Neural cell (in vitro differentiated cells): ENCODE data around the gene INAFM1.

Source experiments
- CTCF ChIP-seq: fragments of 450-650 bp; IDR thresholded peaks from 2 replicates; pipeline ENCODE4 v1.5.1; 2014; ENCODE audit warnings: antibody characterized with exemption, mild to moderate bottlenecking, moderate library complexity; ENCODE audit not compliant: poor library complexity, severe bottlenecking
- EP300 ChIP-seq: fragments of 450-650 bp; conservative IDR thresholded peaks from 2 replicates; pipeline ENCODE4 v1.6.1; 2014; ENCODE audit warnings: antibody characterized with exemption, mild to moderate bottlenecking, moderate library complexity; ENCODE audit not compliant: poor library complexity, severe bottlenecking
- EZH2 ChIP-seq: fragments of 200-600, 300-800 bp; shearing (Covaris generic), sonication (generic); IDR thresholded peaks from 2 replicates; pipeline ENCODE4 v1.6.1; 2014; ENCODE audit warnings: antibody characterized with exemption, low read length, borderline replicate concordance, mild to moderate bottlenecking; ENCODE audit not compliant: insufficient read depth, poor library complexity, severe bottlenecking
- MXI1 ChIP-seq: fragments of 450-650 bp; conservative IDR thresholded peaks from 2 replicates; pipeline ENCODE4 v1.6.1; 2014; ENCODE audit warnings: antibody characterized with exemption, mild to moderate bottlenecking; ENCODE audit not compliant: poor library complexity, severe bottlenecking
- POLR2AphosphoS5 ChIP-seq: IDR thresholded peaks from 2 replicates; pipeline ENCODE4 v1.6.1; 2012
- RAD21 ChIP-seq: fragments of 450-650 bp; conservative IDR thresholded peaks from 2 replicates; pipeline ENCODE4 v1.6.1; 2014; ENCODE audit warnings: antibody characterized with exemption, mild to moderate bottlenecking, moderate library complexity
- SMC3 ChIP-seq: fragments of 450-650 bp; conservative IDR thresholded peaks from 2 replicates; pipeline ENCODE4 v1.6.1; 2014; ENCODE audit warnings: antibody characterized with exemption, mild to moderate bottlenecking, moderate library complexity; ENCODE audit not compliant: poor library complexity
- TF ChIP-seq, protein P1 (sequence below): IDR thresholded peaks from 2 replicates; pipeline ENCODE4 v1.6.1; 2012; ENCODE audit warnings: borderline replicate concordance

DNA sequence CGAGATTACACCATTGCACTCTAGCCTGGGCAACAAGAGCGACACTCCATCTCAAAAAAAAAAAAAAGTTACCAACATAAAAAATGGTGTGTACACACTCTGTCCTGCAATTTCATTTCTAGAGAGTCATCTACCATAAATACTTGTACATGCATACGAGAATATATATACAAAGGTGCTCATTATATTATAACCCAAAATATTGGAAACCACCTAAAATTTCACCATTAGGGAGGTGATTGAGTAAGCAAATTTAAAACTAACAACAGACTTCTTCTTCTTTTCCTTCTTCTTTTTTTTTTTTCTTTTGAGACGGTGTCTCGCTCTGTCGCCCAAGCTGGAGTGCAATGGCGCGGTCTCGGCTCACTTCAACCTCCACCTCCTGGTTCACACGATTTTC is 27.6 kb downstream of the INAFM1 start:
- TF ChIP-seq, protein P1, sequence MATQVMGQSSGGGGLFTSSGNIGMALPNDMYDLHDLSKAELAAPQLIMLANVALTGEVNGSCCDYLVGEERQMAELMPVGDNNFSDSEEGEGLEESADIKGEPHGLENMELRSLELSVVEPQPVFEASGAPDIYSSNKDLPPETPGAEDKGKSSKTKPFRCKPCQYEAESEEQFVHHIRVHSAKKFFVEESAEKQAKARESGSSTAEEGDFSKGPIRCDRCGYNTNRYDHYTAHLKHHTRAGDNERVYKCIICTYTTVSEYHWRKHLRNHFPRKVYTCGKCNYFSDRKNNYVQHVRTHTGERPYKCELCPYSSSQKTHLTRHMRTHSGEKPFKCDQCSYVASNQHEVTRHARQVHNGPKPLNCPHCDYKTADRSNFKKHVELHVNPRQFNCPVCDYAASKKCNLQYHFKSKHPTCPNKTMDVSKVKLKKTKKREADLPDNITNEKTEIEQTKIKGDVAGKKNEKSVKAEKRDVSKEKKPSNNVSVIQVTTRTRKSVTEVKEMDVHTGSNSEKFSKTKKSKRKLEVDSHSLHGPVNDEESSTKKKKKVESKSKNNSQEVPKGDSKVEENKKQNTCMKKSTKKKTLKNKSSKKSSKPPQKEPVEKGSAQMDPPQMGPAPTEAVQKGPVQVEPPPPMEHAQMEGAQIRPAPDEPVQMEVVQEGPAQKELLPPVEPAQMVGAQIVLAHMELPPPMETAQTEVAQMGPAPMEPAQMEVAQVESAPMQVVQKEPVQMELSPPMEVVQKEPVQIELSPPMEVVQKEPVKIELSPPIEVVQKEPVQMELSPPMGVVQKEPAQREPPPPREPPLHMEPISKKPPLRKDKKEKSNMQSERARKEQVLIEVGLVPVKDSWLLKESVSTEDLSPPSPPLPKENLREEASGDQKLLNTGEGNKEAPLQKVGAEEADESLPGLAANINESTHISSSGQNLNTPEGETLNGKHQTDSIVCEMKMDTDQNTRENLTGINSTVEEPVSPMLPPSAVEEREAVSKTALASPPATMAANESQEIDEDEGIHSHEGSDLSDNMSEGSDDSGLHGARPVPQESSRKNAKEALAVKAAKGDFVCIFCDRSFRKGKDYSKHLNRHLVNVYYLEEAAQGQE = no peak
- TF ChIP-seq CTCF (no peak), RAD21 (no peak), MXI1 (no peak), SMC3 (no peak), POLR2AphosphoS5 (no peak), EZH2 (no peak), EP300 (no peak)
